ENCODE measurements around the gene CHM. TPM values are rescaled to one million over a fixed set of nuclear protein-coding genes. Genes with fewer than 3 reads are reported as not detected.

CHM gene, protein sequence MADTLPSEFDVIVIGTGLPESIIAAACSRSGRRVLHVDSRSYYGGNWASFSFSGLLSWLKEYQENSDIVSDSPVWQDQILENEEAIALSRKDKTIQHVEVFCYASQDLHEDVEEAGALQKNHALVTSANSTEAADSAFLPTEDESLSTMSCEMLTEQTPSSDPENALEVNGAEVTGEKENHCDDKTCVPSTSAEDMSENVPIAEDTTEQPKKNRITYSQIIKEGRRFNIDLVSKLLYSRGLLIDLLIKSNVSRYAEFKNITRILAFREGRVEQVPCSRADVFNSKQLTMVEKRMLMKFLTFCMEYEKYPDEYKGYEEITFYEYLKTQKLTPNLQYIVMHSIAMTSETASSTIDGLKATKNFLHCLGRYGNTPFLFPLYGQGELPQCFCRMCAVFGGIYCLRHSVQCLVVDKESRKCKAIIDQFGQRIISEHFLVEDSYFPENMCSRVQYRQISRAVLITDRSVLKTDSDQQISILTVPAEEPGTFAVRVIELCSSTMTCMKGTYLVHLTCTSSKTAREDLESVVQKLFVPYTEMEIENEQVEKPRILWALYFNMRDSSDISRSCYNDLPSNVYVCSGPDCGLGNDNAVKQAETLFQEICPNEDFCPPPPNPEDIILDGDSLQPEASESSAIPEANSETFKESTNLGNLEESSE
- 13.7 and 15.6 TPM in 2 replicates for total RNA-seq

DNA sequence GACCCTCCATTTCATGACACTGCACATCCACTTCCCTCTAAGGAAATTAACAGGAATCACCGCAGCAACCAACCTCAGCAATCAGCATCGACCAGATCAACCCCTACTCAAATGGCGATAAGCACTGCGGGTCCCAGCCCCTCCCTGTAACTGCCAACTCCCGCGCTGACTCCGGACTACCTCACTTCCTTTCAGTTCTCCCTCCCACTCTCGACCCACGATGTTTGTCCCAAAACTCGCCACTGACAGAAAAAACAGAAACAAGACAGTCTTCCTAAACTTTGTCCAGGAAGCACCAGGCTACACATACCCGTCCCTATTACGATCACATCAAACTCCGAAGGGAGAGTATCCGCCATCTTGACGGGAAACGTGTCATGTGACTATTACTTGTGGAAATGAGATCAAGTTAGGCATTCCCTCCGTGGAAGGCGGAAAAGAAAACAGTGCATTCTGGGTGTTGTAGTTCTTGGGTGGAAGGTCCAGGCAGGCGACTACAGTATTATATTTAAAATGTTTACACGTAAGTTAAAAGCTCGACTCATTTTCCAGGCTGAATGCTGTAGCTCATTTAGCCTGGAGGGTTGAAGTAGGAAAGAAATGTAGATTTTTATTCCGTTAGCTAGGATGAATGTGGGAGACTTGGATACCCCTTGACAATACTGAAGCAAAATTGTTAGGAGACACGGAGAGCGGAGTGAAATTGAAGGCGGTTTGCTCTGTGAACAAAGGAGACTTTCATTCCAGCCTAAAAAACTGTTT lies at the start of gene CHM:
Gene CHM, minus strand, starts transcription at position 385 of the 762 bp plus-strand sequence. Its CDS starts 26 bp downstream, at position 359.
- TF ChIP-seq, protein P1, sequence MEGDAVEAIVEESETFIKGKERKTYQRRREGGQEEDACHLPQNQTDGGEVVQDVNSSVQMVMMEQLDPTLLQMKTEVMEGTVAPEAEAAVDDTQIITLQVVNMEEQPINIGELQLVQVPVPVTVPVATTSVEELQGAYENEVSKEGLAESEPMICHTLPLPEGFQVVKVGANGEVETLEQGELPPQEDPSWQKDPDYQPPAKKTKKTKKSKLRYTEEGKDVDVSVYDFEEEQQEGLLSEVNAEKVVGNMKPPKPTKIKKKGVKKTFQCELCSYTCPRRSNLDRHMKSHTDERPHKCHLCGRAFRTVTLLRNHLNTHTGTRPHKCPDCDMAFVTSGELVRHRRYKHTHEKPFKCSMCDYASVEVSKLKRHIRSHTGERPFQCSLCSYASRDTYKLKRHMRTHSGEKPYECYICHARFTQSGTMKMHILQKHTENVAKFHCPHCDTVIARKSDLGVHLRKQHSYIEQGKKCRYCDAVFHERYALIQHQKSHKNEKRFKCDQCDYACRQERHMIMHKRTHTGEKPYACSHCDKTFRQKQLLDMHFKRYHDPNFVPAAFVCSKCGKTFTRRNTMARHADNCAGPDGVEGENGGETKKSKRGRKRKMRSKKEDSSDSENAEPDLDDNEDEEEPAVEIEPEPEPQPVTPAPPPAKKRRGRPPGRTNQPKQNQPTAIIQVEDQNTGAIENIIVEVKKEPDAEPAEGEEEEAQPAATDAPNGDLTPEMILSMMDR (IDR thresholded peaks at IDR 0.05; ENCODE audit: insufficient read depth, low read length, severe bottlenecking) = no peak
- peak within 1 kb of the TSS; percentile 56 for H3K4me3 ChIP-seq (ENCODE audit: low read depth, low read length)
- no peak for FAIRE-seq
- DNase-seq (ENCODE audit: low read depth) = peak; percentile 83
- H3K36me3 ChIP-seq (ENCODE audit: control insufficient read depth, insufficient read depth, low read length) = no peaks in the 10 kb centered on the region
- H3K27me3 ChIP-seq (ENCODE audit: control insufficient read depth, insufficient read depth, low read length) = no peaks in the 10 kb centered on the region

DNA sequence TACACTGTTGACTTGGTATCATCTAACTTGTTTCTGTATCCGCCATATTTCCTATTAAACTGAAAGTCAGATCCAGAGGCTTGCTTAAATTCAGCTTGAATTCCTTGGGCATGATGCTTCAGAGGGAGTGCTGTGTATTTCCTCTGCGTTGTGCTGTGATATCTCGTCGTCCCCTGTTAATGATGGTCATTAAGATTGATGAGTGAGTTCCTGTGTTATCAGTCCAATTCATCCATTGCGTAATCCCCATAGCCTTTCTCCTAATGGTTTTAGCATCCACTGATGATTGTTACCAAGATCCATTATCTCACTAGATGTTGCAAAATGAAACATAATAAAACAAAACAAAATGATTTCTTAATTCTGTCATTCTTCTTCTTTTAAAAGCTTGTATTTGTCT lies 31.3 kb upstream of the CHM start:
- Histone ChIP-seq H3K36me3 (ENCODE audit: control insufficient read depth, insufficient read depth, low read length) (no peaks in the 10 kb centered on the region), H3K4me3 (ENCODE audit: low read depth, low read length) (no peak overlapping the region), H3K27me3 (ENCODE audit: control insufficient read depth, insufficient read depth, low read length) (no peaks in the 10 kb centered on the region)
- FAIRE-seq = no peak
- no peak for DNase-seq (ENCODE audit: low read depth)
- TF ChIP-seq, protein P1 (IDR thresholded peaks at IDR 0.05; ENCODE audit: insufficient read depth, low read length, severe bottlenecking) = no peak

DNA sequence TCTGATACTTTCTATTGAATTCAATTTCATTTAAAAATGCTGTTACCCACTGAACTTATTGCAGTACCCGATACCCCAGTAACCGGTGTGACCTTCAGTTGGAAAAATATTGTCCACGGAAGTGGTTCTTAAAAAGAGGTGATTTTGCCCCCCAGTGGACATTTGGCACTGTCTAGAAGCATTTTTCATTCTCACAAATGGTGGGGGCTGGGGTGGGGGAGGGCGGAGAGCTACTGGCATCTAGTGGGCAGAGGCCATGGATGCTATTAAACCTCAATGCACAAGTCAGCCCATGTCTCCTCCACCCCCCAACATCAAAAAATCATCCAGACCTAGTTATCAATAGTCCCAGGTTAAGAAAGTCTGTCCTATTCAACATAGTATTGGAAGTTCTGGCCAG lies 19.6 kb upstream of the CHM start:
- DNase-seq (ENCODE audit: low read depth) (no peak), FAIRE-seq (no peak)
- H3K27me3 ChIP-seq (ENCODE audit: control insufficient read depth, insufficient read depth, low read length) = no peaks in the 10 kb centered on the region
- no peak overlapping the region for H3K4me3 ChIP-seq (ENCODE audit: low read depth, low read length)
- TF ChIP-seq, protein P1 (IDR thresholded peaks at IDR 0.05; ENCODE audit: insufficient read depth, low read length, severe bottlenecking) = no peak
- no peaks in the 10 kb centered on the region for H3K36me3 ChIP-seq (ENCODE audit: control insufficient read depth, insufficient read depth, low read length)

DNA sequence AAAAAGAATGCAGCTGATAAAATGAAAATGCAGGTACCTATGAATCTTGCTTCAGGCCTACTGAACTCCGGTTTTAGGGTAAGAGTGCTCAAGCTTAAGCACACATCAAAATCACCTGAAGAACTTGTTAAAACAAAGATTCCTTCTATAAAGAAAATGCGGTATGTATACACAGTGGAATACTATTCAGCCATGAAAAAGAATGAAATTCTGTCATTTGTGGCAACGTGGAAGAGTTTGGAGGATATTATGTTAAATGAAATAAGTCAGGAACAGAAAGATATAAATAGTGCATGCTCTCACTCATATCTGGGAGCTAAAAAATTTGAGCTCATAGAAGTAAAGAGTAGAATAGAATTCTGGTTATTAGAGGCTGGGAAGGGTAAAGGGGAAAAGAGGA lies 14.0 kb upstream of the CHM start:
- FAIRE-seq (no peak), DNase-seq (ENCODE audit: low read depth) (no peak)
- TF ChIP-seq, protein P1 (IDR thresholded peaks at IDR 0.05; ENCODE audit: insufficient read depth, low read length, severe bottlenecking) = no peak
- H3K27me3 ChIP-seq (ENCODE audit: control insufficient read depth, insufficient read depth, low read length) = no peaks in the 10 kb centered on the region
- H3K36me3 ChIP-seq (ENCODE audit: control insufficient read depth, insufficient read depth, low read length) = no peaks in the 10 kb centered on the region
- H3K4me3 ChIP-seq (ENCODE audit: low read depth, low read length) = no peak overlapping the region

DNA sequence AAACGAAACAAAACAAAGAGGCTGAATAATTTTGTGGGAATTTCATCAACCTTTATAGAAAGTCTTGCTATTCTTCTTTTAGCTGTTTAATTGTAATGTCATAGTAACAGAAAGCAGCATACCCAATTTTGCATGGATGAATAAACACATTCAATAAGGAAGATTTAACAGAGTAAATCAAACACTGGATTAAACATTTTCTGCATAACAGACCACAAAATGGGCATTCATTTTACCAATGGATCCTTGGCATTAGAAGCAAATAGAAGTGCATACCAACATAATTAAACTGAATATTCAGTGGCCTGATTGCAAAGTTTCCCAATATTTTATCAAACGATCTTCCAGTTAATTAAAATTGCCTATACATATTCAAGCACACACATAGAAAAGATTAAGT lies 4.4 kb upstream of the CHM start:
- Histone ChIP-seq H3K36me3 (ENCODE audit: control insufficient read depth, insufficient read depth, low read length) (no peaks in the 10 kb centered on the region), H3K27me3 (ENCODE audit: control insufficient read depth, insufficient read depth, low read length) (no peaks in the 10 kb centered on the region), H3K4me3 (ENCODE audit: low read depth, low read length) (no peak overlapping the region)
- DNase-seq (ENCODE audit: low read depth) = no peak
- TF ChIP-seq, protein P1 (IDR thresholded peaks at IDR 0.05; ENCODE audit: insufficient read depth, low read length, severe bottlenecking) = no peak
- FAIRE-seq = no peak
